ENCODE data around the gene ASAP3.

Gene ASAP3

GRCh38 chr1:23422241-23422877 is 61.6 kb downstream of the ASAP3 start:
- DNase-seq, result peak; percentile 57

GRCh38 chr1:23421753-23422240 is 62.2 kb downstream of the ASAP3 start:
- DNase-seq, result no peak

GRCh38 chr1:23421343-23421742 is 62.6 kb downstream of the ASAP3 start:
- no peak for DNase-seq

- DNase-seq, result no peak
These were observed 63.2 kb downstream of the ASAP3 start for GRCh38 chr1:23420778-23421177.

- no peak for DNase-seq
These were observed 64.8 kb downstream of the ASAP3 start for GRCh38 chr1:23419180-23419579.

GRCh38 chr1:23417570-23417969 is 66.4 kb downstream of the ASAP3 start:
- no peak for DNase-seq

GRCh38 chr1:23416964-23417363 is 67.0 kb downstream of the ASAP3 start:
- no peak for DNase-seq

- DNase-seq, result no peak
These were observed 75.1 kb downstream of the ASAP3 start for GRCh38 chr1:23408797-23409290.

GRCh38 chr1:23407016-23407630 is 76.9 kb downstream of the ASAP3 start:
- no peak for DNase-seq

GRCh38 chr1:23405946-23406345 is 78.0 kb downstream of the ASAP3 start:
- no peak for DNase-seq

GRCh38 chr1:23403735-23404486 is 80.1 kb downstream of the ASAP3 start:
- peak; percentile 81 for DNase-seq

GRCh38 chr1:23403355-23403734 is 80.6 kb downstream of the ASAP3 start:
- DNase-seq, result no peak

GRCh38 chr1:23403038-23403336 is 81.0 kb downstream of the ASAP3 start:
- no peak for DNase-seq

- DNase-seq, result no peak
These were observed 81.5 kb downstream of the ASAP3 start for GRCh38 chr1:23402286-23403037.

GRCh38 chr1:23401313-23401712 is 82.7 kb downstream of the ASAP3 start:
- no peak for DNase-seq

- no peak for DNase-seq
These were observed 83.5 kb downstream of the ASAP3 start for GRCh38 chr1:23400324-23401114.

GRCh38 chr1:23399229-23399628 is 84.8 kb downstream of the ASAP3 start:
- DNase-seq, result no peak

- no peak for DNase-seq
These were observed 86.1 kb downstream of the ASAP3 start for GRCh38 chr1:23397908-23398307.

GRCh38 chr1:23396380-23396779 is 87.6 kb downstream of the ASAP3 start:
- no peak for DNase-seq

GRCh38 chr1:23395849-23396248 is 88.1 kb downstream of the ASAP3 start:
- no peak for DNase-seq

GRCh38 chr1:23395154-23395724 is 88.7 kb downstream of the ASAP3 start:
- no peak for DNase-seq

- DNase-seq, result no peak
These were observed 89.3 kb downstream of the ASAP3 start for GRCh38 chr1:23394684-23395083.

Measured in activated gamma-delta T cell treated with Interleukin-2 at 50 U/mL for 16 hours (primary cell).